Activated T-helper 9 cell treated with anti-CD3 and anti-CD28 coated beads, Interleukin-2, amount 50 U/mL, for 16 hours (primary cell): ENCODE results near the gene KDM4B.

Experiments used
- DNase-seq: peaks from one replicate; pipeline ENCODE4 v3.0.0-alpha.2; 2020; ENCODE audit warnings: low read depth

KDM4B gene

GRCh38 chr19:5108123-5108596 lies 139.2 kb downstream of the KDM4B start:
- DNase-seq = no peak

GRCh38 chr19:5108866-5109265 lies 140.0 kb downstream of the KDM4B start:
- no peak for DNase-seq

GRCh38 chr19:5109560-5109959 lies 140.6 kb downstream of the KDM4B start:
- no peak for DNase-seq

GRCh38 chr19:5110546-5110945 lies 141.6 kb downstream of the KDM4B start:
- DNase-seq = no peak

- no peak for DNase-seq
Observed at GRCh38 chr19:5111051-5111450, 142.1 kb downstream of the KDM4B start.

- DNase-seq = no peak
Observed at GRCh38 chr19:5112175-5112574, 143.3 kb downstream of the KDM4B start.

- no peak for DNase-seq
Observed at GRCh38 chr19:5112681-5113575, 144.0 kb downstream of the KDM4B start.

- no peak for DNase-seq
Observed at GRCh38 chr19:5113633-5114586, 145.0 kb downstream of the KDM4B start.

GRCh38 chr19:5114727-5115126 lies 145.8 kb downstream of the KDM4B start:
- DNase-seq = no peak

GRCh38 chr19:5115351-5115750 lies 146.4 kb downstream of the KDM4B start:
- no peak for DNase-seq

- DNase-seq = no peak
Observed at GRCh38 chr19:5115771-5116202, 146.9 kb downstream of the KDM4B start.

GRCh38 chr19:5116292-5116691 lies 147.4 kb downstream of the KDM4B start:
- DNase-seq = no peak

GRCh38 chr19:5117421-5117820 lies 148.5 kb downstream of the KDM4B start:
- DNase-seq = no peak

- no peak for DNase-seq
Observed at GRCh38 chr19:5118026-5118425, 149.1 kb downstream of the KDM4B start.

- DNase-seq = no peak
Observed at GRCh38 chr19:5119297-5119998, 150.5 kb downstream of the KDM4B start.

- no peak for DNase-seq
Observed at GRCh38 chr19:5120321-5120720, 151.4 kb downstream of the KDM4B start.

- no peak for DNase-seq
Observed at GRCh38 chr19:5120833-5121232, 151.9 kb downstream of the KDM4B start.

- no peak for DNase-seq
Observed at GRCh38 chr19:5121266-5122120, 152.6 kb downstream of the KDM4B start.

- DNase-seq = no peak
Observed at GRCh38 chr19:5122121-5122400, 153.1 kb downstream of the KDM4B start.

- no peak for DNase-seq
Observed at GRCh38 chr19:5122671-5123409, 153.9 kb downstream of the KDM4B start.

- DNase-seq = no peak
Observed at GRCh38 chr19:5123646-5124045, 154.7 kb downstream of the KDM4B start.
